DOHH2 (cell line): ENCODE measurements around the gene SAMD14.

ENCODE experiments used
- H3F3A ChIP-seq: fragments of 200-600 bp; sonication (generic), shearing (Covaris generic); 2 replicates; pipeline ENCODE4 v1.6.0; 2016; ENCODE audit warnings: antibody characterized with exemption, mild to moderate bottlenecking; ENCODE audit not compliant: control insufficient read depth, insufficient read depth
- H3K27ac ChIP-seq: fragments of 200-600 bp; sonication (generic); 2 replicates; pipeline ENCODE4 v1.5.1; 2014; ENCODE audit warnings: low read depth, mild to moderate bottlenecking, low read length, moderate library complexity
- H3K27me3 ChIP-seq: fragments of 200-600 bp; sonication (generic); 2 replicates; pipeline ENCODE4 v1.6.1; 2014; ENCODE audit warnings: mild to moderate bottlenecking, low read length, mixed read lengths; ENCODE audit not compliant: control insufficient read depth
- H3K36me3 ChIP-seq: fragments of 200-600 bp; sonication (generic); 2 replicates; pipeline ENCODE4 v1.6.1; 2014; ENCODE audit warnings: mild to moderate bottlenecking, low read length, moderate library complexity, mixed read lengths; ENCODE audit not compliant: control insufficient read depth
- H3K4me1 ChIP-seq: fragments of 200-600 bp; sonication (generic); 2 replicates; pipeline ENCODE4 v1.6.1; 2014; ENCODE audit warnings: mild to moderate bottlenecking, low read length, mixed read lengths; ENCODE audit not compliant: control insufficient read depth
- H3K4me2 ChIP-seq: fragments of 200-600 bp; sonication (generic); 2 replicates; pipeline ENCODE4 v1.6.0; 2014; ENCODE audit warnings: mild to moderate bottlenecking, low read length, moderate library complexity
- H3K4me3 ChIP-seq: fragments of 200-600 bp; sonication (generic); 2 replicates; pipeline ENCODE4 v1.5.1; 2014; ENCODE audit warnings: mild to moderate bottlenecking, low read length, mixed read lengths
- H3K79me2 ChIP-seq: fragments of 200-600 bp; sonication (generic); 2 replicates; pipeline ENCODE4 v1.6.1; 2014; ENCODE audit warnings: mild to moderate bottlenecking, low read length, mixed read lengths; ENCODE audit not compliant: control insufficient read depth
- H3K9me2 ChIP-seq: fragments of 200-600 bp; sonication (generic); replicated peaks from 2 replicates; pipeline ENCODE4 v1.6.1; 2014; ENCODE audit warnings: mild to moderate bottlenecking, low read length, mixed read lengths; ENCODE audit not compliant: control insufficient read depth
- H3K9me3 ChIP-seq: fragments of 200-600 bp; sonication (generic); 2 replicates; pipeline ENCODE4 v1.6.1; 2014; ENCODE audit warnings: antibody characterized with exemption, low read length, mixed read lengths; ENCODE audit not compliant: control insufficient read depth, insufficient read depth
- H4K20me1 ChIP-seq: fragments of 200-600 bp; sonication (generic); 2 replicates; pipeline ENCODE4 v1.6.0; 2014; ENCODE audit warnings: low read depth, mild to moderate bottlenecking, antibody characterized with exemption, low read length, moderate library complexity; ENCODE audit not compliant: control insufficient read depth, insufficient read depth
- CTCF ChIP-seq: fragments of 200-600 bp; sonication (generic); IDR thresholded peaks from one replicate; pipeline ENCODE4 v1.5.1; 2014; ENCODE audit warnings: antibody characterized with exemption, mild to moderate bottlenecking, low read depth, low read length; ENCODE audit not compliant: poor library complexity, severe bottlenecking
- EZH2phosphoT487 ChIP-seq: fragments of 200-600 bp; sonication (generic); IDR thresholded peaks from 2 replicates; pipeline ENCODE4 v1.6.1; 2017; ENCODE audit warnings: borderline replicate concordance, mild to moderate bottlenecking, antibody characterized with exemption, low read length, moderate library complexity, mixed read lengths

Gene SAMD14

DNA sequence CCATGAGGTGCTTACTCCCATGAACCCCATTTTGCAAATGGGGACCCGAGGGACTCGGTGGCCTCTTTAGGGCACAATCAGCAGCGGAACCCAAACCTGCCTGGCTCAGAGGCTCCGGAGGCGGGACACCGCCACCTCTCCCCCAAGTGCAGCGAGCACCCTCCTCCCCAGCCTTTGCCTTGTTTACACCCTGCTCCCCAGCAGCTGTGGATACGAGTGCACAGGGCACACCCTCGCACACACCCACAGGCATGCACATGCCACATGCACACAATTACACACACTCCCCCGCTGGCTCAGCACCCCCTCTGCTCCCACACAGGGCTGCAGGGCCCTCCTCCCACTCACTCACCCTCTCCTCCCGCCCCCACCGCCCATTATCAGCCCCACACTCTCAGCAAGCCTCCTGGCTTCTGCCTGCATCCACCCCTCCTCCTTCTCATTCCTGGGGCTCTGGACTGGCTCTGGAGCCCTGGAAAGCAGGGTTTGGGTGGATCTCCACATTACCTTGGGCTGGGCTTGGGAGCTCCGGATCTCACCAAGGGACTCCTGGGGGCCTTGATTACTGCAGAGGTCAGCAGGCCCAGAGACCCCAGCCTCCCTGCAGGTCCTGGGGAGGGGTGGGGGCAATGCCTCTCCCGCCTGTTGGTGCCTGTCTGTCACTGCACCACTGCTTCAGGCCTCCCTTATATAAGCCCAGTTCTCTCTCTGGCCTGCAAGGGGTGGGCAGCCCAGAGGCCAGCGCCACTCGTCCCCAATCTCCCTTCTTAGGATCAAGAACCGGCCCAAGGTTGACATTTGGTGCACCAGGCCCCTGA is 28.4 kb downstream of the SAMD14 start:
- TF ChIP-seq EZH2phosphoT487, result no peak
- no peak for TF ChIP-seq CTCF
- H3K27me3 ChIP-seq, result no peaks in the 10 kb centered on the region
- no peak overlapping the region for H3K4me2 ChIP-seq
- H3F3A ChIP-seq, result no peaks in the 10 kb centered on the region
- no peaks in the 10 kb centered on the region for H3K9me3 ChIP-seq
- no peaks in the 10 kb centered on the region for H3K36me3 ChIP-seq
- no peaks in the 10 kb centered on the region for H3K79me2 ChIP-seq
- no peak overlapping the region for H3K27ac ChIP-seq
- H4K20me1 ChIP-seq, result no peaks in the 10 kb centered on the region
- no peaks in the 10 kb centered on the region for H3K4me1 ChIP-seq
- H3K9me2 ChIP-seq, result no peaks in the 10 kb centered on the region
- H3K4me3 ChIP-seq, result no peak overlapping the region

DNA sequence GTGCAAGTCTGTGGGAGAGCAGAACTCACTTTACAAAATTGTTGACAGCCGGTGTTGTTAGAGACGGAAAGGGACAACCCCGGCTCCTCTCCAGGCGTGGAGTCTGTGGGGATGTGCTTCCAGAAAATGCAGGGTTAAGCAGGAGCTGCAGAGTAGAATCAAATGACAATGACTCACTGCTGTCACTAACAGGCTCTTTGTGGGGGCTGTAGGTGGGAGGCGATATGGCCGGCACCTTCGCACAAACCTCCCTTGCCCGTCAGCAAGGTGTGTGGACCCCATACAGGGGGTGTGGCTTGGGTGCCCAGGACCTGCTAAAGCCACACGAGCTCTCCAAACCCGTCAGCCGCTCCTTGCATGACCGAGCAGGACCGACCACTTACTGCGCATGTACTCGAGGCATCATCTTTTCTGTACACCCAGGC is 29.0 kb downstream of the SAMD14 start:
- Histone ChIP-seq H4K20me1 (no peaks in the 10 kb centered on the region), H3F3A (no peaks in the 10 kb centered on the region), H3K4me1 (peaks cover 4% of the 10 kb centered on the region), H3K9me3 (no peaks in the 10 kb centered on the region), H3K4me2 (no peak overlapping the region), H3K4me3 (no peak overlapping the region), H3K79me2 (peaks cover 1% of the 10 kb centered on the region; the same call in 1 of the 2 replicates), H3K27ac (no peak overlapping the region), H3K27me3 (no peaks in the 10 kb centered on the region), H3K36me3 (no peaks in the 10 kb centered on the region), H3K9me2 (no peaks in the 10 kb centered on the region)
- TF ChIP-seq EZH2phosphoT487 (no peak), CTCF (no peak)

DNA sequence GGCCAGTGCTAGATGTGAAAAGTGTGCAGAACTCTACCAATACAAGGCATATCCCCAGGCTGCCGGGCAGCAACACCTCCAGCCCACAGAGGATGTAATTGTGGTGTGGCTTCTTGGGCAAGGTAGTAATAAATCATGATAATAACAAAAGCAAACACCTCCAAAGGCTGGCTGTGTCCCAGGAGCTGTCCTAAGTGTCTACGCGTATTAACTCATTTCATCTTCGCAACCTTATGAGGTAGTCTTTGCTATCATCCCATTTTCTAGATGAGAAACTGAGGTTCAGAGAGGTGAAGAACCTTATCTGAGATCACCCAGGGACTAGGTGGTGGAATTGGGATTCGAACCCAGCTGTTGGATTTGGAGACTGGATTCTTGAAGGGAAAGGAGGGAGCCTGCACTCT is 29.5 kb downstream of the SAMD14 start:
- H3K4me2 ChIP-seq, result no peak overlapping the region
- TF ChIP-seq EZH2phosphoT487, result no peak
- no peak for TF ChIP-seq CTCF
- no peaks in the 10 kb centered on the region for H3F3A ChIP-seq

More for the DNA sequence above, 29.5 kb downstream of the SAMD14 start:
- Histone ChIP-seq H4K20me1 (no peaks in the 10 kb centered on the region), H3K79me2 (peaks cover 5% of the 10 kb centered on the region), H3K4me1 (peaks cover 9% of the 10 kb centered on the region), H3K27ac (no peak overlapping the region), H3K27me3 (no peaks in the 10 kb centered on the region), H3K9me2 (no peaks in the 10 kb centered on the region), H3K36me3 (no peaks in the 10 kb centered on the region), H3K4me3 (no peak overlapping the region), H3K9me3 (no peaks in the 10 kb centered on the region)
